H1 (cell line): Measurements from ENCODE around the gene PSMB1.

Experiments used
- EP300 ChIP-seq, 2 experiments: IDR thresholded peaks; 1 replicate in 1 of 2; 2 replicates in 1 of 2; pipeline ENCODE4 v1.6.1; 2011 to 2012; ENCODE audit warnings: low read depth in 2 of 2, low read length in 2 of 2, mild to moderate bottlenecking in 2 of 2, borderline replicate concordance in 1 of 2, inconsistent platforms in 1 of 2, moderate library complexity in 1 of 2
- JUND ChIP-seq: IDR thresholded peaks from 2 replicates; pipeline ENCODE4 v1.6.1; 2011; ENCODE audit warnings: mild to moderate bottlenecking, improper control_type of control experiment, low read length
- POLR2A ChIP-seq, 2 experiments: IDR thresholded peaks; 1 replicate in 1 of 2; 2 replicates in 1 of 2; pipeline ENCODE4 v1.6.1; 2011; ENCODE audit warnings: low read depth in 2 of 2, low read length in 2 of 2, mild to moderate bottlenecking in 2 of 2; ENCODE audit errors: control extremely low read depth in 1 of 2
- POLR2AphosphoS5 ChIP-seq: IDR thresholded peaks from 2 replicates; pipeline ENCODE4 v1.6.1; 2011; ENCODE audit warnings: low read depth, low read length
- RAD21 ChIP-seq, 2 experiments: IDR thresholded peaks in 1 of 2; conservative IDR thresholded peaks in 1 of 2; 2 replicates each; pipeline ENCODE4 v1.6.1; 2011; ENCODE audit warnings: low read depth in 2 of 2, low read length in 2 of 2, improper control_type of control experiment in 1 of 2, inconsistent platforms in 1 of 2, mild to moderate bottlenecking in 1 of 2, moderate library complexity in 1 of 2
- RBBP5 ChIP-seq: IDR thresholded peaks from 2 replicates; pipeline ENCODE4 v1.7.1; 2012; ENCODE audit warnings: low read depth, mild to moderate bottlenecking, inconsistent platforms, low read length, moderate library complexity, borderline replicate concordance
- RXRA ChIP-seq: IDR thresholded peaks from 2 replicates; pipeline ENCODE4 v1.6.1; 2011; ENCODE audit warnings: low read depth, mild to moderate bottlenecking, low read length, moderate library complexity; ENCODE audit not compliant: insufficient read depth
- SRF ChIP-seq: IDR thresholded peaks from 2 replicates; pipeline ENCODE4 v1.6.1; 2011; ENCODE audit warnings: mild to moderate bottlenecking, low read depth, low read length, moderate library complexity
- TBP ChIP-seq: IDR thresholded peaks from 2 replicates; pipeline ENCODE4 v1.6.1; 2011; ENCODE audit warnings: low read depth, low read length, improper control_type of control experiment
- TF ChIP-seq, protein P1 (sequence below), 3 experiments: IDR thresholded peaks; 1 replicate in 2 of 3; 2 replicates in 1 of 3; pipeline versions ENCODE4 v1.5.1 to v1.6.1; 2011; ENCODE audit warnings: low read length in 3 of 3, mild to moderate bottlenecking in 3 of 3, inconsistent platforms in 2 of 3, low read depth in 1 of 3, moderate library complexity in 1 of 3; ENCODE audit not compliant: insufficient read depth in 1 of 3; ENCODE audit errors: control extremely low read depth in 1 of 3
- TF ChIP-seq, protein P2 (sequence below): IDR thresholded peaks from 2 replicates; pipeline ENCODE4 v1.6.1; 2012; ENCODE audit warnings: inconsistent platforms
- TF ChIP-seq, protein P3 (sequence below): IDR thresholded peaks from 2 replicates; pipeline ENCODE4 v1.6.1; 2011; ENCODE audit warnings: low read depth, mild to moderate bottlenecking, low read length; ENCODE audit not compliant: insufficient read depth

DNA sequence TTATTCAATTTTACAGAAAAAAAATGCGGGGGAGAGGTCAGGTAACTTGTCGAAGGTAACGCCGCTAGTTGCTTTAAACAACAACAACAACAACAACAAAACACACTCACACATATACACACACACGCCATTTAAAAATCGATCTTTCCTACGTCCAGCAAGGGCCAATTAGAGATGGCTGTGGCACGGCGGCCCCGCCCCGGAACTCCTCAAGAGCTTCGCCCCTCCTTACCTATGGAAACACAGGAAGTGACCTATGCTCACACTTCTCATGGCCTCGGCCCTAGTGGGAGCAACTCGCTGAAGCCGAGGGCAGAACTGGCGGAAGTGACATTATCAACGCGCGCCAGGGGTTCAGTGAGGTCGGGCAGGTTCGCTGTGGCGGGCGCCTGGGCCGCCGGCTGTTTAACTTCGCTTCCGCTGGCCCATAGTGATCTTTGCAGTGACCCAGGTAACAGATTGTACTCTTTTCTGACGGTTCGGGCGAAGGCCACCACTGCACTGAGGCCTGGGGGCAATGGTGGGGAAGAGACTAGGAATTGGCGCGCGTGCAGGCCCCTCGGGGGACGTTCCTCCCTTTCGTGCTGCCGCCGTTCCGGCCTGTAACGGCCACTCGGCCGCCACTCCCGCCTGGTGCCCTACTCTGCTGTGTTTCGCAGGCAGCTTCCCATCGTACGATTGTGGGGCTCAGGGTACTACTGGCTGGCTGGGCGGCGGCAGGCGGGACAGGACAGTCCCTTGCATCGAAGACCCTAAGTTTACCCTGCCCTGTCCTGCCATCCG is 1.1 kb upstream of the PSMB1 start, which contains the start of gene TBP:
- TF ChIP-seq EP300 (IDR thresholded peaks at IDR 0.05; ENCODE audit: borderline replicate concordance in 1 of 2, low read depth in 2 of 2, low read length in 2 of 2) (no peak), RBBP5 (0 out of 2 replicates have a peak, but pooled peaks have one; percentile 73), RXRA (no peak), JUND (peak; percentile 57; the same call in 1 of the 2 replicates), POLR2A (IDR thresholded peaks at IDR 0.05; ENCODE audit: control extremely low read depth in 1 of 2, low read depth in 2 of 2, low read length in 2 of 2) (peak in 1 of 2 experiments; percentile 91; a peak in 2 of 3 replicates), TBP (peak; percentile 67), POLR2AphosphoS5 (peak; percentile 74), SRF (peak; percentile 68), RAD21 (IDR thresholded peaks at IDR 0.05 in 1 of 2, conservative IDR thresholded peaks at IDR 0.05 in 1 of 2; ENCODE audit: low read depth in 2 of 2, low read length in 2 of 2) (no peak)
- TF ChIP-seq, protein P1, sequence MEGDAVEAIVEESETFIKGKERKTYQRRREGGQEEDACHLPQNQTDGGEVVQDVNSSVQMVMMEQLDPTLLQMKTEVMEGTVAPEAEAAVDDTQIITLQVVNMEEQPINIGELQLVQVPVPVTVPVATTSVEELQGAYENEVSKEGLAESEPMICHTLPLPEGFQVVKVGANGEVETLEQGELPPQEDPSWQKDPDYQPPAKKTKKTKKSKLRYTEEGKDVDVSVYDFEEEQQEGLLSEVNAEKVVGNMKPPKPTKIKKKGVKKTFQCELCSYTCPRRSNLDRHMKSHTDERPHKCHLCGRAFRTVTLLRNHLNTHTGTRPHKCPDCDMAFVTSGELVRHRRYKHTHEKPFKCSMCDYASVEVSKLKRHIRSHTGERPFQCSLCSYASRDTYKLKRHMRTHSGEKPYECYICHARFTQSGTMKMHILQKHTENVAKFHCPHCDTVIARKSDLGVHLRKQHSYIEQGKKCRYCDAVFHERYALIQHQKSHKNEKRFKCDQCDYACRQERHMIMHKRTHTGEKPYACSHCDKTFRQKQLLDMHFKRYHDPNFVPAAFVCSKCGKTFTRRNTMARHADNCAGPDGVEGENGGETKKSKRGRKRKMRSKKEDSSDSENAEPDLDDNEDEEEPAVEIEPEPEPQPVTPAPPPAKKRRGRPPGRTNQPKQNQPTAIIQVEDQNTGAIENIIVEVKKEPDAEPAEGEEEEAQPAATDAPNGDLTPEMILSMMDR (IDR thresholded peaks at IDR 0.05; ENCODE audit: control extremely low read depth in 1 of 3, insufficient read depth in 1 of 3, low read depth in 1 of 3, low read length in 3 of 3): no peak
- TF ChIP-seq, protein P2, sequence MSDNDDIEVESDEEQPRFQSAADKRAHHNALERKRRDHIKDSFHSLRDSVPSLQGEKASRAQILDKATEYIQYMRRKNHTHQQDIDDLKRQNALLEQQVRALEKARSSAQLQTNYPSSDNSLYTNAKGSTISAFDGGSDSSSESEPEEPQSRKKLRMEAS: peak; percentile 30; the same call in 1 of the 2 replicates
- TF ChIP-seq, protein P3, sequence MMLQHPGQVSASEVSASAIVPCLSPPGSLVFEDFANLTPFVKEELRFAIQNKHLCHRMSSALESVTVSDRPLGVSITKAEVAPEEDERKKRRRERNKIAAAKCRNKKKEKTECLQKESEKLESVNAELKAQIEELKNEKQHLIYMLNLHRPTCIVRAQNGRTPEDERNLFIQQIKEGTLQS: peak; percentile 52; the same call in 1 of the 2 replicates
